H9 (cell line): Measurements from ENCODE around the gene MRPL48. TPM values are rescaled to one million over a fixed set of nuclear protein-coding genes. Genes with fewer than 3 reads are reported as not detected.

ENCODE experiments used
- DNase-seq: peaks from one replicate; pipeline ENCODE4 v3.0.0-alpha.2; 2017
- H2AFZ ChIP-seq: one replicate; pipeline ENCODE4 v1.6.1; 2013; ENCODE audit warnings: mild to moderate bottlenecking, low read length, control low read depth, moderate library complexity
- H2AK5ac ChIP-seq: 2 replicates; pipeline ENCODE4 v1.6.1; 2013; ENCODE audit warnings: low read length, control low read depth, mixed read lengths; ENCODE audit not compliant: insufficient read length
- H2BK120ac ChIP-seq: one replicate; pipeline ENCODE4 v1.6.1; 2013; ENCODE audit warnings: low read depth, mild to moderate bottlenecking, low read length, control low read depth, inconsistent platforms; ENCODE audit not compliant: poor library complexity, severe bottlenecking
- H2BK12ac ChIP-seq: 2 replicates; pipeline ENCODE4 v1.6.1; 2013; ENCODE audit warnings: low read length, control low read depth, mixed read lengths, low read depth; ENCODE audit not compliant: insufficient read length
- H2BK15ac ChIP-seq: 2 replicates; pipeline ENCODE4 v1.6.1; 2013; ENCODE audit warnings: low read depth, low read length, control low read depth
- H2BK20ac ChIP-seq: one replicate; pipeline ENCODE4 v1.6.1; 2013; ENCODE audit warnings: low read depth, mild to moderate bottlenecking, low read length, control low read depth, inconsistent platforms; ENCODE audit not compliant: poor library complexity, severe bottlenecking
- H2BK5ac ChIP-seq: 2 replicates; pipeline ENCODE4 v1.6.1; 2013; ENCODE audit warnings: low read length, control low read depth, mixed read lengths; ENCODE audit not compliant: insufficient read length
- H3K14ac ChIP-seq: 2 replicates; pipeline ENCODE4 v1.6.1; 2013; ENCODE audit warnings: low read length, control low read depth; ENCODE audit not compliant: insufficient read depth
- H3K18ac ChIP-seq: 2 replicates; pipeline ENCODE4 v1.6.1; 2013; ENCODE audit warnings: low read depth, mild to moderate bottlenecking, mixed read lengths, low read length, control low read depth; ENCODE audit not compliant: insufficient read length
- H3K23ac ChIP-seq: 2 replicates; pipeline ENCODE4 v1.6.1; 2013; ENCODE audit warnings: low read length, control low read depth, mixed read lengths, low read depth; ENCODE audit not compliant: insufficient read length
- H3K23me2 ChIP-seq: 2 replicates; pipeline ENCODE4 v1.6.1; 2013; ENCODE audit warnings: low read depth, mild to moderate bottlenecking, mixed read lengths, low read length, control low read depth; ENCODE audit not compliant: insufficient read length, poor library complexity, severe bottlenecking
- H3K27ac ChIP-seq: 2 replicates; pipeline ENCODE4 v1.5.1; 2013; ENCODE audit warnings: low read length, control low read depth, mixed read lengths, low read depth; ENCODE audit not compliant: insufficient read length
- H3K27me3 ChIP-seq: 2 replicates; pipeline ENCODE4 v1.6.1; 2013; ENCODE audit warnings: low read length, control low read depth, inconsistent platforms; ENCODE audit not compliant: insufficient read depth
- H3K4ac ChIP-seq: 2 replicates; pipeline ENCODE4 v1.6.1; 2013; ENCODE audit warnings: low read depth, mild to moderate bottlenecking, control low read depth, inconsistent platforms, low read length, moderate library complexity
- H3K4me1 ChIP-seq: 2 replicates; pipeline ENCODE4 v1.6.1; 2013; ENCODE audit warnings: low read length, control low read depth, inconsistent platforms; ENCODE audit not compliant: insufficient read depth
- H3K4me2 ChIP-seq: 2 replicates; pipeline ENCODE4 v1.6.1; 2013; ENCODE audit warnings: low read length, control low read depth, mixed read lengths; ENCODE audit not compliant: insufficient read length, insufficient read depth
- H3K56ac ChIP-seq: 2 replicates; pipeline ENCODE4 v1.6.1; 2013; ENCODE audit warnings: low read depth, mild to moderate bottlenecking, mixed read lengths, low read length, control low read depth; ENCODE audit not compliant: insufficient read length
- H3K79me1 ChIP-seq: 2 replicates; pipeline ENCODE4 v1.6.1; 2013; ENCODE audit warnings: low read depth, mild to moderate bottlenecking, moderate library complexity, low read length, control low read depth, inconsistent platforms; ENCODE audit not compliant: insufficient read depth, poor library complexity, severe bottlenecking
- H3K79me2 ChIP-seq: 2 replicates; pipeline ENCODE4 v1.6.1; 2013; ENCODE audit warnings: low read length, control low read depth, inconsistent platforms; ENCODE audit not compliant: insufficient read depth
- H3K9ac ChIP-seq: 2 replicates; pipeline ENCODE4 v1.6.1; 2013; ENCODE audit warnings: low read length, control low read depth, mixed read lengths; ENCODE audit not compliant: insufficient read length; ENCODE audit errors: extremely low read depth
- H3K9me3 ChIP-seq: one replicate; pipeline ENCODE4 v1.6.1; 2013; ENCODE audit warnings: low read depth, low read length, inconsistent platforms; ENCODE audit not compliant: control insufficient read depth
- H3T11ph ChIP-seq: one replicate; pipeline ENCODE4 v1.6.1; 2013; ENCODE audit warnings: mild to moderate bottlenecking, low read length, control low read depth, inconsistent platforms
- H4K20me1 ChIP-seq: one replicate; pipeline ENCODE4 v1.6.1; 2013; ENCODE audit not compliant: control insufficient read depth, insufficient read length, insufficient read depth
- H4K5ac ChIP-seq: 2 replicates; pipeline ENCODE4 v1.6.1; 2013; ENCODE audit warnings: low read depth, mild to moderate bottlenecking, mixed read lengths, low read length, control low read depth; ENCODE audit not compliant: insufficient read length
- H4K8ac ChIP-seq: replicated peaks from 2 replicates; pipeline ENCODE4 v1.6.1; 2013; ENCODE audit warnings: low read length, control low read depth, mixed read lengths, low read depth; ENCODE audit not compliant: insufficient read length
- H4K91ac ChIP-seq: 2 replicates; pipeline ENCODE4 v1.6.1; 2013; ENCODE audit warnings: low read depth, mild to moderate bottlenecking, moderate library complexity, mixed read lengths, low read length, control low read depth; ENCODE audit not compliant: insufficient read length
- H3K27ac Mint-ChIP-seq, 3 experiments: 2 replicates in 2 of 3; 3 replicates in 1 of 3; pipeline ENCODE4 v1.8.0; 2020 to 2021; ENCODE audit warnings: mixed read lengths in 3 of 3, mild to moderate bottlenecking in 1 of 3, moderate library complexity in 1 of 3
- H3K27me3 Mint-ChIP-seq: 2 replicates; pipeline ENCODE4 v1.8.0; 2021; ENCODE audit warnings: low read depth, mild to moderate bottlenecking, moderate library complexity, mixed read lengths
- H3K36me3 Mint-ChIP-seq, 3 experiments: 2 replicates in 2 of 3; 3 replicates in 1 of 3; pipeline ENCODE4 v1.8.0; 2020 to 2021; ENCODE audit warnings: low read depth in 3 of 3, mixed read lengths in 3 of 3; ENCODE audit not compliant: insufficient read depth in 1 of 3
- H3K4me1 Mint-ChIP-seq, 2 experiments: 2 replicates each; pipeline ENCODE4 v1.8.0; 2020; ENCODE audit warnings: mixed read lengths in 2 of 2
- H3K4me3 Mint-ChIP-seq, 2 experiments: 2 replicates in 1 of 2; 3 replicates in 1 of 2; pipeline ENCODE4 v1.8.0; 2020 to 2021; ENCODE audit warnings: mild to moderate bottlenecking in 2 of 2, mixed read lengths in 2 of 2, moderate library complexity in 1 of 2
- H3K9me3 Mint-ChIP-seq, 2 experiments: 2 replicates in 1 of 2; 3 replicates in 1 of 2; pipeline ENCODE4 v1.8.0; 2020; ENCODE audit warnings: mild to moderate bottlenecking in 2 of 2, mixed read lengths in 2 of 2, moderate library complexity in 1 of 2
- CTCF ChIP-seq: fragments of 200-600 bp; sonication (generic); conservative IDR thresholded peaks from 3 replicates; pipeline ENCODE4 v1.8.0; 2021; ENCODE audit warnings: antibody characterized with exemption, mild to moderate bottlenecking
- total RNA-seq: library from RNA; stranded (reverse); gene quantifications from 2 replicates; pipeline ENCODE4 v1.2.1, GENCODE V29; 2021

Gene MRPL48
- total RNA-seq, 1 experiment from 2014 or later: 36.4 TPM

- H3K27me3 ChIP-seq: no peaks in the 10 kb centered on the region
- H3K4ac ChIP-seq: no peak overlapping the region
- H3K9me3 ChIP-seq: no peaks in the 10 kb centered on the region
- no peak overlapping the region for H3K18ac ChIP-seq
- no peak overlapping the region for H3K56ac ChIP-seq
- no peaks in the 10 kb centered on the region; the same call in 1 of the 2 replicates for H3K79me2 ChIP-seq
- H2BK5ac ChIP-seq: no peak overlapping the region
- H3K4me2 ChIP-seq: no peak overlapping the region
- no peak overlapping the region for H2AFZ ChIP-seq
- H4K20me1 ChIP-seq: no peaks in the 10 kb centered on the region
- H3T11ph ChIP-seq: no peak overlapping the region
- DNase-seq: no peak
- no peaks in the 10 kb centered on the region for H3K23me2 ChIP-seq
- H3K79me1 ChIP-seq: peaks cover 4% of the 10 kb centered on the region
- H2BK120ac ChIP-seq: no peak overlapping the region
- no peak overlapping the region for H2BK12ac ChIP-seq
- Mint-ChIP-seq H3K27ac (no peak overlapping the region), H3K4me3 (no peak overlapping the region), H3K36me3 (peaks cover 0 to 4% (median 4%) of the 10 kb centered on the region in 3 experiments; a peak in 4 of 7 replicates), H3K27me3 (no peaks in the 10 kb centered on the region; the same call in 1 of the 2 replicates), H3K4me1 (peaks cover 9 to 12% of the 10 kb centered on the region in 2 experiments), H3K9me3 (no peaks in the 10 kb centered on the region)
- H4K91ac ChIP-seq: no peak overlapping the region
- no peak overlapping the region for H3K9ac ChIP-seq
- no peak overlapping the region for H4K8ac ChIP-seq
- no peak overlapping the region for H3K14ac ChIP-seq
- no peak for TF ChIP-seq CTCF
- H2BK20ac ChIP-seq: no peak overlapping the region
- no peak overlapping the region for H4K5ac ChIP-seq
- no peak overlapping the region for H2BK15ac ChIP-seq
- H3K27ac ChIP-seq: no peak overlapping the region
- no peak overlapping the region for H2AK5ac ChIP-seq
- no peak overlapping the region for H3K23ac ChIP-seq
- no peaks in the 10 kb centered on the region for H3K4me1 ChIP-seq
Observed at GRCh38 chr11:73792584-73792983, 4.9 kb downstream of the MRPL48 start.
